ENCODE data around the gene MSRB1. TPM values are rescaled to one million over a fixed set of nuclear protein-coding genes. Genes with fewer than 3 reads are reported as not detected.

Gene MSRB1
- total and polyA plus RNA-seq, 2 of the 13 experiments (the other 11 are each of a cell fraction or from before 2014, with no cell fraction given): 32.1 to 75.4 TPM

- TF ChIP-seq, protein P1, sequence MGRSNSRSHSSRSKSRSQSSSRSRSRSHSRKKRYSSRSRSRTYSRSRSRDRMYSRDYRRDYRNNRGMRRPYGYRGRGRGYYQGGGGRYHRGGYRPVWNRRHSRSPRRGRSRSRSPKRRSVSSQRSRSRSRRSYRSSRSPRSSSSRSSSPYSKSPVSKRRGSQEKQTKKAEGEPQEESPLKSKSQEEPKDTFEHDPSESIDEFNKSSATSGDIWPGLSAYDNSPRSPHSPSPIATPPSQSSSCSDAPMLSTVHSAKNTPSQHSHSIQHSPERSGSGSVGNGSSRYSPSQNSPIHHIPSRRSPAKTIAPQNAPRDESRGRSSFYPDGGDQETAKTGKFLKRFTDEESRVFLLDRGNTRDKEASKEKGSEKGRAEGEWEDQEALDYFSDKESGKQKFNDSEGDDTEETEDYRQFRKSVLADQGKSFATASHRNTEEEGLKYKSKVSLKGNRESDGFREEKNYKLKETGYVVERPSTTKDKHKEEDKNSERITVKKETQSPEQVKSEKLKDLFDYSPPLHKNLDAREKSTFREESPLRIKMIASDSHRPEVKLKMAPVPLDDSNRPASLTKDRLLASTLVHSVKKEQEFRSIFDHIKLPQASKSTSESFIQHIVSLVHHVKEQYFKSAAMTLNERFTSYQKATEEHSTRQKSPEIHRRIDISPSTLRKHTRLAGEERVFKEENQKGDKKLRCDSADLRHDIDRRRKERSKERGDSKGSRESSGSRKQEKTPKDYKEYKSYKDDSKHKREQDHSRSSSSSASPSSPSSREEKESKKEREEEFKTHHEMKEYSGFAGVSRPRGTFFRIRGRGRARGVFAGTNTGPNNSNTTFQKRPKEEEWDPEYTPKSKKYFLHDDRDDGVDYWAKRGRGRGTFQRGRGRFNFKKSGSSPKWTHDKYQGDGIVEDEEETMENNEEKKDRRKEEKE (IDR thresholded peaks at IDR 0.05): no peak
- peak; percentile 77; the same call in 1 of the 2 replicates for TF ChIP-seq SP4 (CRISPR knock-in tag; IDR thresholded peaks at IDR 0.05)
- TF ChIP-seq FOSL2 (CRISPR knock-in tag; IDR thresholded peaks at IDR 0.05): peak; percentile 47; the same call in 1 of the 2 replicates
- TF ChIP-seq ZNF572 (CRISPR knock-in tag; IDR thresholded peaks at IDR 0.05): no peak
- no peak for TF ChIP-seq FOXO4 (CRISPR knock-in tag; conservative IDR thresholded peaks at IDR 0.05)
- 0 out of 2 replicates have a peak, but pooled peaks have one; percentile 79 for TF ChIP-seq ZNF235 (CRISPR knock-in tag; IDR thresholded peaks at IDR 0.05; ENCODE audit: borderline replicate concordance)
- TF ChIP-seq THYN1 (CRISPR knock-in tag; IDR thresholded peaks at IDR 0.05; ENCODE audit: borderline replicate concordance, low read depth): no peak
- TF ChIP-seq RFXANK (CRISPR knock-in tag; IDR thresholded peaks at IDR 0.05): no peak; the same call in 1 of the 2 replicates
- TF ChIP-seq SP140L (CRISPR knock-in tag; IDR thresholded peaks at IDR 0.05; ENCODE audit: borderline replicate concordance): no peak
- TF ChIP-seq HIVEP1 (CRISPR knock-in tag; IDR thresholded peaks at IDR 0.05): no peak
- no peak for TF ChIP-seq AKAP8 (CRISPR knock-in tag; IDR thresholded peaks at IDR 0.05)
- TF ChIP-seq GATA4 (IDR thresholded peaks at IDR 0.05; ENCODE audit: borderline replicate concordance, low read depth): peak; percentile 84; the same call in 1 of the 2 replicates
- 0 out of 2 replicates have a peak, but pooled peaks have one; percentile 56 for TF ChIP-seq ZFP1 (CRISPR knock-in tag; IDR thresholded peaks at IDR 0.05)
- peak; percentile 62 for TF ChIP-seq ISL2 (CRISPR knock-in tag; IDR thresholded peaks at IDR 0.05)
- no peak for TF ChIP-seq ZNF775 (CRISPR knock-in tag; IDR thresholded peaks at IDR 0.05; ENCODE audit: borderline replicate concordance)
- TF ChIP-seq POLR2AphosphoS2 (IDR thresholded peaks at IDR 0.05; ENCODE audit: low read depth, low read length): peak; percentile 95
- TF ChIP-seq, protein P2, sequence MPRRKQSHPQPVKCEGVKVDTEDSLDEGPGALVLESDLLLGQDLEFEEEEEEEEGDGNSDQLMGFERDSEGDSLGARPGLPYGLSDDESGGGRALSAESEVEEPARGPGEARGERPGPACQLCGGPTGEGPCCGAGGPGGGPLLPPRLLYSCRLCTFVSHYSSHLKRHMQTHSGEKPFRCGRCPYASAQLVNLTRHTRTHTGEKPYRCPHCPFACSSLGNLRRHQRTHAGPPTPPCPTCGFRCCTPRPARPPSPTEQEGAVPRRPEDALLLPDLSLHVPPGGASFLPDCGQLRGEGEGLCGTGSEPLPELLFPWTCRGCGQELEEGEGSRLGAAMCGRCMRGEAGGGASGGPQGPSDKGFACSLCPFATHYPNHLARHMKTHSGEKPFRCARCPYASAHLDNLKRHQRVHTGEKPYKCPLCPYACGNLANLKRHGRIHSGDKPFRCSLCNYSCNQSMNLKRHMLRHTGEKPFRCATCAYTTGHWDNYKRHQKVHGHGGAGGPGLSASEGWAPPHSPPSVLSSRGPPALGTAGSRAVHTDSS (CRISPR knock-in tag; conservative IDR thresholded peaks at IDR 0.05): peak; percentile 54; the same call in 1 of the 2 replicates
- no peak for TF ChIP-seq MLLT10 (CRISPR knock-in tag; IDR thresholded peaks at IDR 0.05)
- 0 out of 2 replicates have a peak, but pooled peaks have one; percentile 17 for TF ChIP-seq PPARG (CRISPR knock-in tag; conservative IDR thresholded peaks at IDR 0.05)
- no peak for TF ChIP-seq RELA (CRISPR knock-in tag; IDR thresholded peaks at IDR 0.05)
- TF ChIP-seq ELF4 (CRISPR knock-in tag; IDR thresholded peaks at IDR 0.05; ENCODE audit: borderline replicate concordance): 0 out of 2 replicates have a peak, but pooled peaks have one; percentile 73
- TF ChIP-seq TEAD3 (CRISPR knock-in tag; optimal IDR thresholded peaks at IDR 0.05; ENCODE audit: borderline replicate concordance): peak; percentile 5
- TF ChIP-seq ATF6 (CRISPR knock-in tag; conservative IDR thresholded peaks at IDR 0.05): peak; percentile 50; the same call in 1 of the 2 replicates
Observed at GRCh38 chr16:1964506-1965395, 21.8 kb upstream of the MSRB1 start, which contains the start of gene RPS2 (continued).

Measured in HepG2 (cell line).